ENCODE results near the gene PCDHA3. TPM values are rescaled to one million over a fixed set of nuclear protein-coding genes. Genes with fewer than 3 reads are reported as not detected.
A peak's percentile ranks its signal among the peaks of the same experiment; 100 is the strongest.
"Not testable (repeated sequence)": the region's sequence is repeated elsewhere in the genome, so short reads cannot be mapped to it uniquely, and the experiment has no call there.

The PCDHA3 gene
- total RNA-seq, 1 experiment from 2014 or later, result not detected

- Histone ChIP-seq H3K27me3 (ENCODE audit: control insufficient read depth, insufficient read depth, low read length) (no peaks in the 10 kb centered on the region), H3K4me3 (ENCODE audit: low read depth in 2 of 2, low read length in 2 of 2) (peak within 1 kb of the TSS; percentile 54 to 61), H3K9me3 (ENCODE audit: control insufficient read depth, insufficient read depth, low read depth, low read length) (peaks cover 3% of the 10 kb centered on the region; the same call in 1 of the 2 replicates), H3K4me1 (ENCODE audit: control insufficient read depth, insufficient read depth, low read length) (no peaks in the 10 kb centered on the region), H3K27ac (ENCODE audit: low read length) (no peak within 1 kb of the TSS), H3K36me3 (ENCODE audit: control insufficient read depth, insufficient read depth, low read length) (no peaks in the 10 kb centered on the region)
- in situ Hi-C loops (cut with HindIII; ENCODE audit: low pct_unique_long_range_greater_than_20kb, low sequenced_read_pairs), result no loop called here
- no peak for DNase-seq (ENCODE audit: low read depth, low spot score)
- CTCF ChIA-PET, result interaction anchor here (0.6 kb wide), 1 partner anchor 9 kb away, joined by 3 read pairs; no protein-coding TSS in a partner anchor
- ATAC-seq, result peak; percentile 95
- POLR2A ChIA-PET, result no interaction called here
- intact Hi-C loops (cut with micrococcal nuclease; ENCODE audit: unreplicated experiment), result loop anchor here (2.0 kb wide), 1 partner anchor 234 kb away; no protein-coding TSS in a partner anchor
- BruUV-seq (replicated peaks), result no TSS peak
- TF ChIP-seq TCF7L2 (IDR thresholded peaks at IDR 0.05; ENCODE audit: low read depth, low read length) (no peak), SIN3A (IDR thresholded peaks at IDR 0.05; ENCODE audit: borderline replicate concordance, insufficient read depth, low read depth, low read length) (no peak), POLR2AphosphoS5 (IDR thresholded peaks at IDR 0.05; ENCODE audit: low read depth, low read length) (no peak)
- TF ChIP-seq, protein P1, sequence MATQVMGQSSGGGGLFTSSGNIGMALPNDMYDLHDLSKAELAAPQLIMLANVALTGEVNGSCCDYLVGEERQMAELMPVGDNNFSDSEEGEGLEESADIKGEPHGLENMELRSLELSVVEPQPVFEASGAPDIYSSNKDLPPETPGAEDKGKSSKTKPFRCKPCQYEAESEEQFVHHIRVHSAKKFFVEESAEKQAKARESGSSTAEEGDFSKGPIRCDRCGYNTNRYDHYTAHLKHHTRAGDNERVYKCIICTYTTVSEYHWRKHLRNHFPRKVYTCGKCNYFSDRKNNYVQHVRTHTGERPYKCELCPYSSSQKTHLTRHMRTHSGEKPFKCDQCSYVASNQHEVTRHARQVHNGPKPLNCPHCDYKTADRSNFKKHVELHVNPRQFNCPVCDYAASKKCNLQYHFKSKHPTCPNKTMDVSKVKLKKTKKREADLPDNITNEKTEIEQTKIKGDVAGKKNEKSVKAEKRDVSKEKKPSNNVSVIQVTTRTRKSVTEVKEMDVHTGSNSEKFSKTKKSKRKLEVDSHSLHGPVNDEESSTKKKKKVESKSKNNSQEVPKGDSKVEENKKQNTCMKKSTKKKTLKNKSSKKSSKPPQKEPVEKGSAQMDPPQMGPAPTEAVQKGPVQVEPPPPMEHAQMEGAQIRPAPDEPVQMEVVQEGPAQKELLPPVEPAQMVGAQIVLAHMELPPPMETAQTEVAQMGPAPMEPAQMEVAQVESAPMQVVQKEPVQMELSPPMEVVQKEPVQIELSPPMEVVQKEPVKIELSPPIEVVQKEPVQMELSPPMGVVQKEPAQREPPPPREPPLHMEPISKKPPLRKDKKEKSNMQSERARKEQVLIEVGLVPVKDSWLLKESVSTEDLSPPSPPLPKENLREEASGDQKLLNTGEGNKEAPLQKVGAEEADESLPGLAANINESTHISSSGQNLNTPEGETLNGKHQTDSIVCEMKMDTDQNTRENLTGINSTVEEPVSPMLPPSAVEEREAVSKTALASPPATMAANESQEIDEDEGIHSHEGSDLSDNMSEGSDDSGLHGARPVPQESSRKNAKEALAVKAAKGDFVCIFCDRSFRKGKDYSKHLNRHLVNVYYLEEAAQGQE (IDR thresholded peaks at IDR 0.05; ENCODE audit: insufficient read depth in 1 of 2, low read depth in 2 of 2, low read length in 1 of 2), result no peak
- TF ChIP-seq, protein P2, sequence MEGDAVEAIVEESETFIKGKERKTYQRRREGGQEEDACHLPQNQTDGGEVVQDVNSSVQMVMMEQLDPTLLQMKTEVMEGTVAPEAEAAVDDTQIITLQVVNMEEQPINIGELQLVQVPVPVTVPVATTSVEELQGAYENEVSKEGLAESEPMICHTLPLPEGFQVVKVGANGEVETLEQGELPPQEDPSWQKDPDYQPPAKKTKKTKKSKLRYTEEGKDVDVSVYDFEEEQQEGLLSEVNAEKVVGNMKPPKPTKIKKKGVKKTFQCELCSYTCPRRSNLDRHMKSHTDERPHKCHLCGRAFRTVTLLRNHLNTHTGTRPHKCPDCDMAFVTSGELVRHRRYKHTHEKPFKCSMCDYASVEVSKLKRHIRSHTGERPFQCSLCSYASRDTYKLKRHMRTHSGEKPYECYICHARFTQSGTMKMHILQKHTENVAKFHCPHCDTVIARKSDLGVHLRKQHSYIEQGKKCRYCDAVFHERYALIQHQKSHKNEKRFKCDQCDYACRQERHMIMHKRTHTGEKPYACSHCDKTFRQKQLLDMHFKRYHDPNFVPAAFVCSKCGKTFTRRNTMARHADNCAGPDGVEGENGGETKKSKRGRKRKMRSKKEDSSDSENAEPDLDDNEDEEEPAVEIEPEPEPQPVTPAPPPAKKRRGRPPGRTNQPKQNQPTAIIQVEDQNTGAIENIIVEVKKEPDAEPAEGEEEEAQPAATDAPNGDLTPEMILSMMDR (IDR thresholded peaks at IDR 0.05), result peak; percentile 79
Measured at GRCh38 chr5:140806834-140807775, 6.2 kb downstream of the PCDHA3 start, which contains the start of gene PCDHA4. TSS of gene PCDHA4 (plus strand) at chr5:140807068.

DNA sequence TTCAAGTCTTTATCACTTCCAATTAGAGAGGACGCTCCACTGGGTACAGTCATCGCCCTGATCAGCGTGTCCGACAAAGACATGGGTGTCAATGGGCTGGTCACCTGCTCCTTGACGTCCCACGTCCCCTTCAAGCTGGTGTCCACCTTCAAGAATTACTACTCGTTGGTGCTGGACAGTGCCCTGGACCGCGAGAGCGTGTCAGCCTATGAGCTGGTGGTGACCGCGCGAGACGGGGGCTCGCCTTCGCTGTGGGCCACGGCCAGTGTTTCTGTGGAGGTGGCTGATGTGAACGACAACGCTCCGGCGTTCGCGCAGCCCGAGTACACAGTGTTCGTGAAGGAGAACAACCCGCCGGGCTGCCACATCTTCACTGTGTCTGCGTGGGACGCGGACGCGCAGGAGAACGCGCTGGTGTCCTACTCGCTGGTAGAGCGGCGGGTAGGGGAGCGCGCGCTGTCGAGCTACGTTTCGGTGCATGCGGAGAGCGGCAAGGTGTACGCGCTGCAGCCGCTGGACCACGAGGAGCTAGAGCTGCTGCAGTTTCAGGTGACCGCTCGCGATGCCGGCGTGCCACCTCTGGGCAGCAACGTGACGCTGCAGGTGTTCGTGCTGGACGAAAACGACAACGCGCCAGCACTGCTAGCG lies 7.5 kb downstream of the PCDHA3 start:
- ATAC-seq; H3K36me3 ChIP-seq (ENCODE audit: control insufficient read depth, insufficient read depth, low read length); H3K27me3 ChIP-seq (ENCODE audit: control insufficient read depth, insufficient read depth, low read length); CTCF ChIA-PET; H3K4me1 ChIP-seq (ENCODE audit: control insufficient read depth, insufficient read depth, low read length); BruUV-seq (replicated peaks); DNase-seq (ENCODE audit: low read depth, low spot score); H3K4me3 ChIP-seq (ENCODE audit: low read depth in 2 of 2, low read length in 2 of 2); H3K27ac ChIP-seq (ENCODE audit: low read length); intact Hi-C loops (cut with micrococcal nuclease; ENCODE audit: unreplicated experiment); in situ Hi-C loops (cut with HindIII; ENCODE audit: low pct_unique_long_range_greater_than_20kb, low sequenced_read_pairs); POLR2A ChIA-PET; H3K9me3 ChIP-seq (ENCODE audit: control insufficient read depth, insufficient read depth, low read depth, low read length): not testable (repeated sequence)

Measured in Panc1 (cell line).